CD14-positive monocyte (primary cell): Measurements from ENCODE around the gene CRTC3. TPM values are rescaled to one million over a fixed set of nuclear protein-coding genes. Genes with fewer than 3 reads are reported as not detected.

Experiments
- DNase-seq, 3 donors: peaks; one replicate each; pipeline ENCODE4 v3.0.0-alpha.2; 2011 to 2022
- H2AFZ ChIP-seq: 2 replicates; pipeline ENCODE4 v1.6.0; 2012; ENCODE audit warnings: mild to moderate bottlenecking, low read depth, low read length, inconsistent platforms; ENCODE audit not compliant: insufficient read depth, poor library complexity, severe bottlenecking
- H3K27ac ChIP-seq, 2 donors: 1 replicate in 1 of 2; 2 replicates in 1 of 2; pipeline ENCODE4 v1.5.1; 2012 to 2013; ENCODE audit warnings: low read length in 2 of 2, control low read depth in 1 of 2, inconsistent platforms in 1 of 2, low read depth in 1 of 2, mild to moderate bottlenecking in 1 of 2
- H3K27me3 ChIP-seq, 2 donors: one replicate each; pipeline versions ENCODE4 v1.6.0 to v1.6.1; 2011 to 2013; ENCODE audit warnings: low read length in 2 of 2; ENCODE audit not compliant: control insufficient read depth in 2 of 2, insufficient read depth in 2 of 2
- H3K36me3 ChIP-seq, 2 donors: replicated peaks in 1 of 2; 1 replicate in 1 of 2; 2 replicates in 1 of 2; pipeline versions ENCODE4 v1.5.1 to v1.6.1; 2012 to 2013; ENCODE audit warnings: low read length in 2 of 2, control low read depth in 1 of 2, inconsistent platforms in 1 of 2, mild to moderate bottlenecking in 1 of 2; ENCODE audit not compliant: insufficient read depth in 2 of 2, control insufficient read depth in 1 of 2
- H3K4me1 ChIP-seq, 2 donors: 1 replicate in 1 of 2; 2 replicates in 1 of 2; pipeline versions ENCODE4 v1.5.1 to v1.6.1; 2012 to 2013; ENCODE audit warnings: low read length in 2 of 2, control low read depth in 1 of 2, inconsistent platforms in 1 of 2, mild to moderate bottlenecking in 1 of 2, moderate library complexity in 1 of 2; ENCODE audit not compliant: insufficient read depth in 2 of 2, control insufficient read depth in 1 of 2
- H3K4me2 ChIP-seq: replicated peaks from 2 replicates; pipeline ENCODE3; 2012; ENCODE audit warnings: low read length, moderate library complexity, mild to moderate bottlenecking; ENCODE audit not compliant: poor library complexity, severe bottlenecking; ENCODE audit errors: extremely low read depth
- H3K4me3 ChIP-seq, 3 experiments: fragments of 200-600 bp in 1 of 3; sonication (generic) in 1 of 3; replicated peaks in 1 of 3; 1 replicate in 2 of 3; 2 replicates in 1 of 3; pipeline ENCODE4 v1.5.1; 2011 to 2013; ENCODE audit warnings: low read length in 3 of 3, mild to moderate bottlenecking in 3 of 3, control low read depth in 2 of 3, low read depth in 2 of 3, inconsistent platforms in 1 of 3, moderate library complexity in 1 of 3
- H3K79me2 ChIP-seq: 2 replicates; pipeline ENCODE4 v1.6.0; 2012; ENCODE audit warnings: mild to moderate bottlenecking, control low read depth, inconsistent platforms, low read length, moderate library complexity; ENCODE audit not compliant: insufficient read depth
- H3K9ac ChIP-seq: 2 replicates; pipeline ENCODE4 v1.6.0; 2017; ENCODE audit warnings: low read length, mild to moderate bottlenecking; ENCODE audit not compliant: insufficient read depth, poor library complexity, severe bottlenecking
- H3K9me3 ChIP-seq, 2 donors: replicated peaks in 1 of 2; 1 replicate in 1 of 2; 2 replicates in 1 of 2; pipeline versions ENCODE4 v1.5.1 to v1.6.1; 2012 to 2013; ENCODE audit warnings: low read length in 2 of 2, control low read depth in 1 of 2; ENCODE audit not compliant: control insufficient read depth in 1 of 2, insufficient read depth in 1 of 2
- H4K20me1 ChIP-seq: 2 replicates; pipeline ENCODE4 v1.6.0; 2012; ENCODE audit warnings: mild to moderate bottlenecking, low read length, control low read depth, moderate library complexity; ENCODE audit not compliant: insufficient read depth
- H3K27ac Mint-ChIP-seq, 7 donors: one replicate each; pipeline ENCODE4 v1.8.0; 2020; ENCODE audit warnings: mild to moderate bottlenecking in 7 of 7, mixed read lengths in 7 of 7, moderate library complexity in 6 of 7, inconsistent platforms in 2 of 7
- H3K27me3 Mint-ChIP-seq, 3 donors: one replicate each; pipeline ENCODE4 v1.8.0; 2021 to 2022; ENCODE audit warnings: low read depth in 3 of 3, mild to moderate bottlenecking in 3 of 3, mixed read lengths in 3 of 3, moderate library complexity in 3 of 3, inconsistent platforms in 1 of 3
- H3K36me3 Mint-ChIP-seq, 2 donors: one replicate each; pipeline ENCODE4 v1.8.0; 2020; ENCODE audit warnings: mixed read lengths in 2 of 2, inconsistent platforms in 1 of 2, mild to moderate bottlenecking in 1 of 2
- H3K4me1 Mint-ChIP-seq: one replicate; pipeline ENCODE4 v1.8.0; 2020; ENCODE audit warnings: mild to moderate bottlenecking, mixed read lengths
- H3K4me3 Mint-ChIP-seq, 2 donors: one replicate each; pipeline ENCODE4 v1.8.0; 2020; ENCODE audit warnings: mild to moderate bottlenecking in 2 of 2, mixed read lengths in 2 of 2, moderate library complexity in 1 of 2
- H3K9me3 Mint-ChIP-seq, 7 donors: one replicate each; pipeline ENCODE4 v1.8.0; 2020 to 2022; ENCODE audit warnings: mixed read lengths in 7 of 7, mild to moderate bottlenecking in 6 of 7, moderate library complexity in 6 of 7, inconsistent platforms in 2 of 7
- WGBS: methylation state at CpG from one replicate; pipeline ENCODE4 v1.1.5; 2013; ENCODE audit warnings: missing lambda C conversion rate; ENCODE audit not compliant: insufficient coverage; 5-methylcytosine and 5-hydroxymethylcytosine counted together
- intact Hi-C, 2 donors: fragments of 100-400 bp; cut with micrococcal nuclease; formaldehyde crosslinking; loops; one replicate each; pipeline versions ENCODE4 v1.15.0 to v1.15.1; 2023
- polyA plus RNA-seq, 3 donors: library from polyadenylated mRNA; depleted of rRNA in 1 of 3; unstranded in 2 of 3; stranded (reverse) in 1 of 3; fragments of 300-500 nt in 2 of 3; fragments of >200 nt in 1 of 3; fragmentation: Illumina TruSeq in 2 of 3; gene quantifications; 1 replicate in 2 of 3; 2 replicates in 1 of 3; pipeline ENCODE4 v1.2.3, GENCODE V29; 2012 to 2021
- TF ChIP-seq, protein P1 (sequence below): fragments of 200-600 bp; IDR thresholded peaks from one replicate; pipeline ENCODE4 v1.8.0; 2022; ENCODE audit warnings: antibody characterized with exemption, mild to moderate bottlenecking

CRTC3 gene
- polyA plus RNA-seq, 3 donors, result 6.0 to 25.4 (median 12.2) TPM

- 83% methylated on average over 2 of the region's 6 CpGs for WGBS
- H3K4me3 Mint-ChIP-seq, result no peak overlapping the region
These were observed 52.1 kb downstream of the CRTC3 start for GRCh38 chr15:90581771-90582352.

DNA sequence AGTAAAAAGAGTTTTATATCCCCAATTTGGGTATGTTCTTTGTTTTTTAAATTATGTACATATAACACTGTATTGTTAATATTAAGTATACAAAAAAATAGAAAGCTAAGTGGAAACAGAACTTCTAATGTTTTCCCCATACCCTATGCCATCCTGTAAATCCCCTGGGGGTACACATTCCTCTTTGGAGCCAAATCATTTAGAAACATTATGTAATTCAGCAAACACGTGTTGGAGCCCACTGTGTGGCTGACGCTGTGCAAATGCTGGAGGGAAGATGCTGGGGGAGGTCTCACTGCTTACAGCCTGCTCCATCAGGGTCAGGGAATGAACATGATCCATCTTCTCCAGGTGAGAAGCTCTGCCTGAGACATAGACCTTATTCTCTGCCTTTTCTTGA, 52.8 kb downstream of the CRTC3 start:
- peaks cover 0 to 8% (median 2%) of the 10 kb centered on the region in 3 donors for H3K27me3 Mint-ChIP-seq
- no peak overlapping the region for H3K27ac ChIP-seq
- peaks cover 33 to 41% of the 10 kb centered on the region in 2 donors for H3K4me1 ChIP-seq

More at GRCh38 chr15:90581771-90582352, 52.1 kb downstream of the CRTC3 start:
- Histone ChIP-seq H3K4me3 (no peak overlapping the region), H3K9me3 (no peaks in the 10 kb centered on the region), H3K36me3 (peaks cover 0 to 7% of the 10 kb centered on the region in 2 donors), H3K79me2 (peaks cover 18% of the 10 kb centered on the region), H3K27me3 (no peaks in the 10 kb centered on the region), H3K27ac (no peak overlapping the region), H3K4me1 (peaks cover 29 to 36% of the 10 kb centered on the region in 2 donors), H4K20me1 (peaks cover 50% of the 10 kb centered on the region), H3K4me2 (no peak overlapping the region), H3K9ac (no peak overlapping the region), H2AFZ (no peak overlapping the region)
- TF ChIP-seq, protein P1, sequence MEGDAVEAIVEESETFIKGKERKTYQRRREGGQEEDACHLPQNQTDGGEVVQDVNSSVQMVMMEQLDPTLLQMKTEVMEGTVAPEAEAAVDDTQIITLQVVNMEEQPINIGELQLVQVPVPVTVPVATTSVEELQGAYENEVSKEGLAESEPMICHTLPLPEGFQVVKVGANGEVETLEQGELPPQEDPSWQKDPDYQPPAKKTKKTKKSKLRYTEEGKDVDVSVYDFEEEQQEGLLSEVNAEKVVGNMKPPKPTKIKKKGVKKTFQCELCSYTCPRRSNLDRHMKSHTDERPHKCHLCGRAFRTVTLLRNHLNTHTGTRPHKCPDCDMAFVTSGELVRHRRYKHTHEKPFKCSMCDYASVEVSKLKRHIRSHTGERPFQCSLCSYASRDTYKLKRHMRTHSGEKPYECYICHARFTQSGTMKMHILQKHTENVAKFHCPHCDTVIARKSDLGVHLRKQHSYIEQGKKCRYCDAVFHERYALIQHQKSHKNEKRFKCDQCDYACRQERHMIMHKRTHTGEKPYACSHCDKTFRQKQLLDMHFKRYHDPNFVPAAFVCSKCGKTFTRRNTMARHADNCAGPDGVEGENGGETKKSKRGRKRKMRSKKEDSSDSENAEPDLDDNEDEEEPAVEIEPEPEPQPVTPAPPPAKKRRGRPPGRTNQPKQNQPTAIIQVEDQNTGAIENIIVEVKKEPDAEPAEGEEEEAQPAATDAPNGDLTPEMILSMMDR, result no peak
- Mint-ChIP-seq H3K27ac (peak overlapping the region in 3 of 7 donors; percentile 4 to 73 (median 29)), H3K27me3 (peaks cover 1 to 7% (median 2%) of the 10 kb centered on the region in 3 donors), H3K36me3 (peaks cover 22 to 31% of the 10 kb centered on the region in 2 donors), H3K4me1 (peaks cover 45% of the 10 kb centered on the region), H3K9me3 (no peaks in the 10 kb centered on the region)
- intact Hi-C loops, result loop anchor here in 1 of 2 donors (5.0 kb wide), 1 partner anchor 45 kb away; no protein-coding TSS in a partner anchor
- DNase-seq, result no peak

More for the DNA sequence above, 52.8 kb downstream of the CRTC3 start:
- no peak for DNase-seq
- Histone ChIP-seq H3K27me3 (no peaks in the 10 kb centered on the region), H2AFZ (no peak overlapping the region), H3K4me3 (no peak overlapping the region), H3K4me2 (no peak overlapping the region), H3K79me2 (peaks cover 19% of the 10 kb centered on the region), H3K9me3 (no peaks in the 10 kb centered on the region), H3K36me3 (peaks cover 0 to 4% of the 10 kb centered on the region in 2 donors), H3K9ac (no peak overlapping the region), H4K20me1 (peaks cover 56% of the 10 kb centered on the region)
- Mint-ChIP-seq H3K4me1 (peaks cover 48% of the 10 kb centered on the region), H3K4me3 (no peak overlapping the region), H3K36me3 (peaks cover 24 to 31% of the 10 kb centered on the region in 2 donors), H3K9me3 (no peaks in the 10 kb centered on the region), H3K27ac (no peak overlapping the region)
- WGBS, result 88% methylated on average over 2 of the region's 2 CpGs
- TF ChIP-seq, protein P1, result no peak
- intact Hi-C loops, result loop anchor here in 1 of 2 donors (5.0 kb wide), 1 partner anchor 45 kb away; no protein-coding TSS in a partner anchor
